ENCODE measurements around the gene LTF. TPM values are rescaled to one million over a fixed set of nuclear protein-coding genes. Genes with fewer than 3 reads are reported as not detected.

LTF gene
- total and polyA plus RNA-seq, 2 experiments from 2014 or later, result 0.73 to 1.3 TPM

DNA sequence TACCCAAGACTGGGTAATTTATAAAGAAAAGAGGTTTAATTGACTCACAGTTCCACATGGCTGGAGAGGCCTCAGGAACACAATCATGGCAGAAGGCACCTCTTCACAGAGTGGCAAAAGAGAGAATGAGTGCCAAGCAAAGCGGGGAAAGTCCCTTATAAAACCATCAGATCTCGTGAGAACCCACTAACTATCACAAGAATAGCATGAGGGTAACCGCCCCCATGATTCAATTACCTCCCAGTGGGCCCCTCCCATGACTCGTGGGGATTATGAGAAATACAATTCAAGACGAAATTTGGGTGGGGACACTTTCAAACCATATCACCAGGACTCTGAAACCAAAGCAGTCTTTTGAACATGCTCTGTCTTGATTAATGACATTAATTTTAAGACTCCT is 40.1 kb upstream of the LTF start (continued):
- TF ChIP-seq EZH2 (IDR thresholded peaks at IDR 0.05; ENCODE audit: low read depth, unreplicated experiment) (no peak), ZNF462 (CRISPR knock-in tag; IDR thresholded peaks at IDR 0.05) (no peak), NANOG (IDR thresholded peaks at IDR 0.05; ENCODE audit: borderline replicate concordance) (no peak)

DNA sequence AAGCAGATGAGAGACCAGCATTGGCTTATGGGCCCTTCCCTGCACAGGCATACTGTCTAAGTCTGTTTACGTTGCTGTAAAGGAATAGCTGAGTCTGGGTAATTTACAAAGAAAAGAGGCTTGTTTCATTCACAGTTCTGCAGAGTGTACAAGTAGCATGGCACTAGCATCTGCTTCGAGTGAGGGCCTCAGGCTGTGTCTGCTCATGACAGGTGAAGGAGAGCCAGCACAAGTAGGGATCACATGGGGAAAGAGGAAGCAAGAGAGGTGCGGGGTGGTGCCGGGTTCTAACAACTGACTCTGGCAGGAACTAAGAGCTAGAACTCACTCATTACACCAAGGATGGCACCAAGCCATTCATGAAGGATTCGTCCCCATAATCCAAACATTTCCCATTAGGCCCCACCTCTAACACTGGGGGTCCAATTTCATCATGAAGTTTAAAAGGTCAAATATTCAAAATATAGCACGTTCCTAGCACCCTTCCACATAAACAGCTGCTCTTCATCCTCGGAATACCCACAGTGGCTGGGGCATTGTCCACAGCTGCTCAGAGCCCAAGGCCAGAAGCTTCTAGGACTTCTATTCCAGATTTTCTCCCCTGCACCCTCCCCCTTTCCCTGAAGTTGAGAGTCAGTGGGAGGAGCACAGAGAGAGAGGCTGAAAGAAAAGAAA is 38.6 kb upstream of the LTF start:
- H3K4me3 Mint-ChIP-seq, result no peak overlapping the region
- no peak overlapping the region for H3K4me3 ChIP-seq
- no peaks in the 10 kb centered on the region for H3K36me3 ChIP-seq (ENCODE audit: insufficient read depth)
- H4K20me1 ChIP-seq (replicated peaks; ENCODE audit: insufficient read depth), result no peaks in the 10 kb centered on the region
- peaks cover 24% of the 10 kb centered on the region for H3K4me1 ChIP-seq (ENCODE audit: insufficient read depth)
- TF ChIP-seq POLR2AphosphoS5 (IDR thresholded peaks at IDR 0.05; ENCODE audit: low read depth) (no peak), ZNF331 (CRISPR knock-in tag; IDR thresholded peaks at IDR 0.05; ENCODE audit: low read depth) (no peak), EZH2phosphoT487 (IDR thresholded peaks at IDR 0.05; ENCODE audit: unreplicated experiment) (no peak), NANOG (IDR thresholded peaks at IDR 0.05; ENCODE audit: borderline replicate concordance) (no peak), ZNF462 (CRISPR knock-in tag; IDR thresholded peaks at IDR 0.05) (no peak)
- TF ChIP-seq, protein P1, sequence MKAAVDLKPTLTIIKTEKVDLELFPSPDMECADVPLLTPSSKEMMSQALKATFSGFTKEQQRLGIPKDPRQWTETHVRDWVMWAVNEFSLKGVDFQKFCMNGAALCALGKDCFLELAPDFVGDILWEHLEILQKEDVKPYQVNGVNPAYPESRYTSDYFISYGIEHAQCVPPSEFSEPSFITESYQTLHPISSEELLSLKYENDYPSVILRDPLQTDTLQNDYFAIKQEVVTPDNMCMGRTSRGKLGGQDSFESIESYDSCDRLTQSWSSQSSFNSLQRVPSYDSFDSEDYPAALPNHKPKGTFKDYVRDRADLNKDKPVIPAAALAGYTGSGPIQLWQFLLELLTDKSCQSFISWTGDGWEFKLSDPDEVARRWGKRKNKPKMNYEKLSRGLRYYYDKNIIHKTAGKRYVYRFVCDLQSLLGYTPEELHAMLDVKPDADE (IDR thresholded peaks at IDR 0.05), result no peak
- H3K36me3 Mint-ChIP-seq (ENCODE audit: low read depth), result no peaks in the 10 kb centered on the region; the same call in 2 of the 3 replicates
- peaks cover 6% of the 10 kb centered on the region; the same call in 1 of the 2 replicates for H3K9me2 ChIP-seq (ENCODE audit: insufficient read depth)
- H3K79me2 ChIP-seq (replicated peaks; ENCODE audit: insufficient read depth), result no peaks in the 10 kb centered on the region
- peak overlapping the region; percentile 64; the same call in 1 of the 2 replicates for H3K27ac Mint-ChIP-seq
- DNase-seq (ENCODE audit: low spot score) (no peak), ATAC-seq (no peak)
- H3K27me3 ChIP-seq (ENCODE audit: insufficient read depth), result no peaks in the 10 kb centered on the region
- H3K9me3 Mint-ChIP-seq, result no peaks in the 10 kb centered on the region
- H3F3A ChIP-seq (replicated peaks; ENCODE audit: low read depth), result peaks cover 8% of the 10 kb centered on the region; the same call in 1 of the 2 replicates
- no peak overlapping the region for H3K27ac ChIP-seq (ENCODE audit: low read depth)
- 0 out of 2 replicates have a peak overlapping the region, but pooled peaks have one; percentile 59 for H2AFZ ChIP-seq
- peaks cover 18% of the 10 kb centered on the region for H3K27me3 Mint-ChIP-seq (ENCODE audit: insufficient read depth, low read depth, poor library complexity)
- H3K4me2 ChIP-seq, result no peak overlapping the region
- peaks cover 34% of the 10 kb centered on the region for H3K4me1 Mint-ChIP-seq
